Measurements from ENCODE around the gene QSOX2.

GRCh38 chr9:136268318-136268717 lies 22.7 kb upstream of the QSOX2 start:
- TF ChIP-seq CTCF (conservative IDR thresholded peaks at IDR 0.05; ENCODE audit: low read length) (no peak; the same call in 1 of the 2 replicates), EZH2phosphoT487 (IDR thresholded peaks at IDR 0.05; ENCODE audit: borderline replicate concordance, low read depth, low read length) (no peak)
